GM19193 (cell line): Measurements from ENCODE around the gene RNU6-7.

ENCODE experiments used
- POLR2A ChIP-seq: IDR thresholded peaks from 4 replicates; pipeline ENCODE4 v1.6.1; 2011; ENCODE audit not compliant: insufficient read depth, insufficient read length; ENCODE audit errors: extremely low read depth

The RNU6-7 gene

DNA sequence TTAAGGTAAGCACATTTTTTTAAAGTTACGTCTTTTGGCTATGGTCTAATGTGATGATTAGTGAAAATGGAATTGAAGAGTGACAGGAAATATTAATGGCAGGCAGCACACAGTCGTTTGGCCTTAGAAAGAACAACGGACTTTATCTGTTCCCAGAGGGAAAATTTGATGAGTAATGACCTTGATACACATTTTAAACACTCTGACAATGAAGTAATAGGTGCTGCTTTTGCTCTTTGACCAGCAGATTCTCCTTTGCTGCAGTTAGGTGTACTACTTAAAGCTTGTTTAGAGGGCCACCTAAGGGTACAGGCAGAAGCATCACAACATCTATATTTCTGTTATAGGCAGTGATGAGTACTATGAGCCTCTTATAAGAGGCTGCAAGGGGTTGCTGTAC lies 28.3 kb downstream of the RNU6-7 start:
- no peak for TF ChIP-seq POLR2A

DNA sequence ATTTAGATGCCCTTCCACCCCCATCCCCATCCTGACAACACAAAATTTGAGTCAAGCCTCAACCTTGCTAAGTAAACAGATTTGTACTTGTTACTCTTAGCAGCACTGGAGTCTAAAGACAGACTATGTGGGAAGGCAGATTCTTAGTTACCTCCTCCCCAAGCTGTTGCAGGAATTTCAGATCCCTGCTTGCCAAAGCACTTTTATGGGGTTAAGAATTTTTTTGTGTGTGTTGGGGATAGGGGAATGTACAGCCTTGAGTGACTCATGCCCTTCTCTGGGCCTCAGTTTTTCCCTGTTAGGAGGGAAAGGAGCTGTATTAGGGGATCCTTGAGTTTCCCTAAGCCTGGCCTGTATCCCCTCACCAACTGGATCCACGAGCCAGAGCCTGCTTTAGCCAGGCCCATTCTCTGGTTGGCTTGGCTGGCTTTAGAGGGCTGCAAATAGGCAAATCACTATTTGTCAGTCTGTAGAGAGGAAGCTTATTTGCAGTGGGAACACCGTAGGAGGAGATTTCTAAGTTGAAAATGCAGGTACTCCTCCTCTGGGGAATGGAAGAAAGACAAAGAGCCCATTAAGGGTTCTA lies 28.9 kb downstream of the RNU6-7 start:
- TF ChIP-seq POLR2A = no peak

DNA sequence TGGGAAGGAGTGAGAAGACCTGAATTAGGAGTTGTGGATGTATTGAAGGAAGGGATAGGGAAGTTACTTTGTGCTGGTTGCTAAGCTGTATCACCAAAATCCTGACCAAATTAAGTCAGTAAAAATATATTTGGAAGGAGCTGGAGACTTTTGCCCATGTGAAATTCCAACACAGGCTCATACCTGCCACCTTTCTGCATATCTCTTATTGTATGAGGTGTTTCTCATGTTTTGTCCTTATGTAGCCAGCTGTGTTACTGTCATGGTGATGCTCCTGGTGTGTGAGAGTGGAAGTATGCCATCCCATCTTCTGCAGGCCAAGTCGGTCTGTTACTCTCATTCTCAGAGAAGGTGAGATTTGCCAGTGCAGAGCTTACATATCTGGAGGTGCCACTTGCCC lies 30.6 kb downstream of the RNU6-7 start:
- no peak for TF ChIP-seq POLR2A

GRCh38 chr14:32233260-32233659 lies 31.4 kb downstream of the RNU6-7 start:
- no peak for TF ChIP-seq POLR2A

DNA sequence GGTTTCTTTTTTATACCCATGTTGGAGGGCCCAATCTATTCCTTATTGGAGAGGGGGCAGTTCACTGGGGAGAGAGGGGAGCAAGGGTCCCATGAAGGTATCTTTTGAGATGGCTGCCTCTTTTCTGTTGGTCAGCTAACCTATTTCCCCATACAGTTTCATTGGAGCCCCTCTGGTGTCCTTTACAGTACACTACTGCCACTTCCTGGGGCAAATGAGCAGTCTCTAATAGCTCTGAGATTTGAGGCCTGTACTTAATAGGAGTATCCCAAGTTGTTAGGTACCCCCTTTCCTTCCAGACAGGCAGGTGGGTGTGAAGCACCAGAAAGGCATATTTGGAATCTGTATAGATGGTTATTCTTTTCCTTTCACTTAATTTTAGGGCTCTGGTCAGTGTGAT lies 42.6 kb downstream of the RNU6-7 start:
- no peak for TF ChIP-seq POLR2A

- no peak for TF ChIP-seq POLR2A
These were observed 44.9 kb downstream of the RNU6-7 start for GRCh38 chr14:32246751-32247150.

DNA sequence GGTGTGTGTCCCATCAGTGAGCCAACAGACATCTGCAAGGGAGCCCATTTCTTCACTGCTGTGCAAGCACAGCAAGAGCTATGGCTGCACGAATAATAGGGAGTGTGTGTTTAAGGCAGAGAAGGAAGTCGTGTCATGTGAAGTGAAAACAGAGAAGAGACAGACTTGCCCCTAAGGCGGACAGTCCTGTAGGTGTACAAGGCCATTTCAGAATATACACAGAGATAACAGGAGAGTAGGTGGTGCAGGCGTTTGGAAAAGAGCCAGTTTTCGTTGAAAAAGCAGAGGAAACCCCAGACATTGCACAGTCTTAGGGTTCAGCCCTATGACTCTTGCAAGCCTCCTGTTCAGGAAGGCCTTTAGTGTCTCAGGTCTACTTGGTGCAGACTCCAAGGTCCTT lies 47.5 kb downstream of the RNU6-7 start:
- no peak for TF ChIP-seq POLR2A

DNA sequence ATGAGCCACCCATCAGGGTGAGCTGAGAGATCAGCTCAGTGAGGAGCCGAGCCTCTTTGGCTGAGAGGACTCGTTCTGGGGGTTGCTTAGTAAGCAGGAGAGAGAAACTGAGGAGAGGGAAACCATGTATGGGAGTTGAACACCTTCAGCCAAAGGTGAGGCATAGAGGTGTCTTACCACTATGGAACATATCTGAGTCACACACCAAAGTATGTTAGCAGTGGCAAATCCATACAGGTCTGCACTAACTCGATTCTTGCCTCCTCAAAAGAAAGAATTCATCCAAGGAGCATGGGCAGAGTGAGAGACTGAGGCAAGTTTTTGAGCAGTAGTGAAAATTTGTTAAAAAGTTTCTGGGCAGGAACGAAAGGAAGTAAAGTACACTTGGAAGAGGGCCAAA lies 47.9 kb downstream of the RNU6-7 start:
- TF ChIP-seq POLR2A = no peak

- TF ChIP-seq POLR2A = no peak
These were observed 48.8 kb downstream of the RNU6-7 start for GRCh38 chr14:32250681-32251080.

DNA sequence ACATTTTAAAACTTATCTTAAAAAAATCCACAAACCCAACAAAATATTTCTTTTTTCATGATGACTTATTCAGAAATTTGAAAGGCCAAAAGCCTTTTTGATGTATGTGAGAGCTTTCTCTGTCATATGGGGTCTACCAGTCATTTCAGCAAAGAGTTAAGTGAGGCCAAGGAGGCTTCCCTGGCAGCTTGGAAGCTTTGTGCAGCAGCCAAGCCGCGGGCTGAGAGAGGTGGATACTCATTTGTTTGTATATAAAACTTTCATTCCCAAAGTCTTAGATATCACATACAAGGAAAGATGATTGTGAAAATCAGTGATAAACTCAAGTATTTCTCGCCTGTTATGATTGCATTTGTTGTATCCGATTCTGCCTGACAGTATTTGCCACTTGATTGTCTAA lies 49.7 kb downstream of the RNU6-7 start:
- no peak for TF ChIP-seq POLR2A
